IMR-90 (cell line): ENCODE data around the gene RAB23. TPM values are rescaled to one million over a fixed set of nuclear protein-coding genes. Genes with fewer than 3 reads are reported as not detected.

Source experiments
- ATAC-seq: fragments of 200-7000 bp; cut with Tn5 transposase; 2 replicates; pipeline ENCODE4 v1.9.1; 2020; ENCODE audit warnings: low read depth, mild to moderate bottlenecking, moderate library complexity
- BruUV-seq: library from RNA; stranded (reverse); fragments of 400-500 nt; replicated peaks from 2 replicates; lab custom pipeline; 2021; lab: Mats Ljungman, UMichigan
- CTCF ChIA-PET: fragments of 300-600 bp; formaldehyde crosslinking; extraction: SDS; loops from one replicate; lab custom pipeline; 2021; ENCODE audit warnings: antibody characterized with exemption; lab: Yijun Ruan, JAX
- POLR2A ChIA-PET: fragments of 300-600 bp; sonication (Branson Sonifier 250); formaldehyde crosslinking; loops from one replicate; lab custom pipeline; 2022; ENCODE audit warnings: antibody characterized with exemption; ENCODE audit not compliant: unreplicated experiment; lab: Charles Lee
- DNase-seq: peaks from one replicate; pipeline ENCODE4 v3.0.0; 2013
- H2AFZ ChIP-seq: replicated peaks from 2 replicates; pipeline ENCODE3; 2013; ENCODE audit warnings: low read length, mild to moderate bottlenecking; ENCODE audit not compliant: poor library complexity
- H2AK5ac ChIP-seq: 2 replicates; pipeline ENCODE4 v1.6.1; 2013; ENCODE audit warnings: low read depth, low read length, inconsistent platforms
- H2AK9ac ChIP-seq: replicated peaks from 2 replicates; pipeline ENCODE3; 2013; ENCODE audit warnings: mild to moderate bottlenecking, low read depth, low read length, moderate library complexity; ENCODE audit not compliant: poor library complexity
- H2BK120ac ChIP-seq: 2 replicates; pipeline ENCODE4 v1.6.1; 2013; ENCODE audit warnings: low read depth, low read length, inconsistent platforms
- H2BK15ac ChIP-seq: 3 replicates; pipeline ENCODE4 v1.6.1; 2013; ENCODE audit warnings: low read depth, low read length, inconsistent platforms
- H2BK20ac ChIP-seq: 2 replicates; pipeline ENCODE4 v1.6.1; 2013; ENCODE audit warnings: low read depth, mild to moderate bottlenecking, inconsistent platforms, low read length, moderate library complexity
- H2BK5ac ChIP-seq: 2 replicates; pipeline ENCODE4 v1.6.1; 2013; ENCODE audit warnings: mild to moderate bottlenecking, low read depth, low read length, inconsistent platforms; ENCODE audit not compliant: poor library complexity, severe bottlenecking
- H3K14ac ChIP-seq: replicated peaks from 2 replicates; pipeline ENCODE4 v1.6.1; 2013; ENCODE audit warnings: low read depth, low read length, inconsistent platforms
- H3K18ac ChIP-seq: 2 replicates; pipeline ENCODE4 v1.6.1; 2013; ENCODE audit warnings: low read depth, low read length, control low read depth
- H3K23ac ChIP-seq: 2 replicates; pipeline ENCODE4 v1.6.1; 2013; ENCODE audit warnings: low read depth, low read length, inconsistent platforms
- H3K27ac ChIP-seq: 2 replicates; pipeline ENCODE4 v1.5.1; 2013; ENCODE audit warnings: mild to moderate bottlenecking, control low read depth, low read length; ENCODE audit not compliant: insufficient read depth
- H3K27me3 ChIP-seq: 2 replicates; pipeline ENCODE4 v1.6.1; 2013; ENCODE audit warnings: low read length; ENCODE audit not compliant: control insufficient read depth, insufficient read depth
- H3K36me3 ChIP-seq: 2 replicates; pipeline ENCODE4 v1.6.1; 2013; ENCODE audit warnings: low read length, mixed read lengths; ENCODE audit not compliant: control insufficient read depth, insufficient read depth
- H3K4ac ChIP-seq: 2 replicates; pipeline ENCODE4 v1.6.1; 2013; ENCODE audit warnings: low read depth, low read length, inconsistent platforms
- H3K4me1 ChIP-seq: 2 replicates; pipeline ENCODE4 v1.6.1; 2013; ENCODE audit warnings: low read length, mixed read lengths; ENCODE audit not compliant: control insufficient read depth, insufficient read depth
- H3K4me2 ChIP-seq: 2 replicates; pipeline ENCODE4 v1.6.1; 2013; ENCODE audit warnings: low read depth, mild to moderate bottlenecking, control low read depth, low read length, moderate library complexity
- H3K4me3 ChIP-seq: 2 replicates; pipeline ENCODE4 v1.5.1; 2013; ENCODE audit warnings: low read depth, mild to moderate bottlenecking, control low read depth, low read length, moderate library complexity; ENCODE audit not compliant: insufficient read depth
- H3K56ac ChIP-seq: 2 replicates; pipeline ENCODE4 v1.6.1; 2013; ENCODE audit warnings: low read length, inconsistent platforms; ENCODE audit not compliant: insufficient read depth; ENCODE audit errors: extremely low read depth
- H3K79me1 ChIP-seq, 2 experiments: 2 replicates each; pipeline ENCODE4 v1.6.1; 2013; ENCODE audit warnings: low read length in 2 of 2, inconsistent platforms in 1 of 2, low read depth in 1 of 2
- H3K9ac ChIP-seq: 2 replicates; pipeline ENCODE4 v1.6.1; 2013; ENCODE audit warnings: low read depth, low read length, control low read depth
- H3K9me1 ChIP-seq: 2 replicates; pipeline ENCODE4 v1.6.1; 2013; ENCODE audit warnings: low read length, inconsistent platforms; ENCODE audit not compliant: insufficient read depth
- H3K9me3 ChIP-seq: 2 replicates; pipeline ENCODE4 v1.6.1; 2013; ENCODE audit warnings: low read length; ENCODE audit not compliant: control insufficient read depth, insufficient read depth
- H4K20me1 ChIP-seq: 2 replicates; pipeline ENCODE4 v1.6.1; 2013; ENCODE audit warnings: low read length, inconsistent platforms; ENCODE audit not compliant: insufficient read depth
- H4K5ac ChIP-seq: 2 replicates; pipeline ENCODE4 v1.6.1; 2013; ENCODE audit warnings: mild to moderate bottlenecking, low read depth, low read length, control low read depth
- H4K8ac ChIP-seq, 2 experiments: 2 replicates each; pipeline ENCODE4 v1.6.1; 2013; ENCODE audit warnings: low read depth in 2 of 2, low read length in 2 of 2, control low read depth in 1 of 2, inconsistent platforms in 1 of 2
- H4K91ac ChIP-seq: 2 replicates; pipeline ENCODE4 v1.6.1; 2013; ENCODE audit warnings: low read depth, low read length, inconsistent platforms; ENCODE audit not compliant: insufficient read depth
- BHLHE40 ChIP-seq: fragments of 150-350 bp; IDR thresholded peaks from 2 replicates; pipeline ENCODE4 v1.6.1; 2016; ENCODE audit warnings: mild to moderate bottlenecking, low read depth, low read length
- CEBPB ChIP-seq: IDR thresholded peaks from 2 replicates; pipeline ENCODE4 v1.6.1; 2012; ENCODE audit warnings: low read depth, low read length, improper control_type of control experiment
- CHD1 ChIP-seq: IDR thresholded peaks from 2 replicates; pipeline ENCODE4 v1.6.1; 2012; ENCODE audit warnings: low read depth, low read length, improper control_type of control experiment
- CTCF ChIP-seq: conservative IDR thresholded peaks from 2 replicates; pipeline ENCODE4 v1.5.1; 2012; ENCODE audit warnings: mild to moderate bottlenecking, low read depth, low read length, improper control_type of control experiment
- FOS ChIP-seq: fragments of 150-350 bp; IDR thresholded peaks from 2 replicates; pipeline ENCODE4 v1.6.1; 2016; ENCODE audit warnings: low read depth, low read length
- MXI1 ChIP-seq: IDR thresholded peaks from 2 replicates; pipeline ENCODE4 v1.6.1; 2012; ENCODE audit warnings: low read depth, mild to moderate bottlenecking, low read length, moderate library complexity, borderline replicate concordance
- NFE2L2 ChIP-seq: fragments of 150-350 bp; IDR thresholded peaks from 2 replicates; pipeline ENCODE4 v1.6.1; 2016; ENCODE audit warnings: low read depth, mild to moderate bottlenecking, low read length
- POLR2A ChIP-seq: IDR thresholded peaks from 2 replicates; pipeline ENCODE4 v1.6.1; 2012; ENCODE audit warnings: mild to moderate bottlenecking, low read depth, low read length
- RAD21 ChIP-seq: IDR thresholded peaks from 2 replicates; pipeline ENCODE4 v1.6.1; 2012; ENCODE audit warnings: low read length, improper control_type of control experiment
- RCOR1 ChIP-seq: IDR thresholded peaks from 2 replicates; pipeline ENCODE4 v1.6.1; 2012; ENCODE audit warnings: mild to moderate bottlenecking, low read length, improper control_type of control experiment; ENCODE audit not compliant: insufficient replicate concordance
- RFX5 ChIP-seq: IDR thresholded peaks from 2 replicates; pipeline ENCODE4 v1.8.0; 2012; ENCODE audit warnings: low read depth, mild to moderate bottlenecking, low read length, moderate library complexity
- SMC3 ChIP-seq: fragments of 150-350 bp; IDR thresholded peaks from 2 replicates; pipeline ENCODE4 v1.6.1; 2016; ENCODE audit warnings: low read depth, mild to moderate bottlenecking, antibody characterized with exemption, low read length, moderate library complexity
- WGBS, 2 experiments: methylation state at CpG; one replicate each; pipeline versions ENCODE4 v1.1.5 to v1.1.7; 2013; ENCODE audit warnings: missing lambda C conversion rate in 2 of 2; ENCODE audit not compliant: insufficient read length in 1 of 2; ENCODE audit errors: extremely low coverage in 2 of 2; 5-methylcytosine and 5-hydroxymethylcytosine counted together
- dilution Hi-C: fragments of 300-500 bp; cut with HindIII; formaldehyde crosslinking; loops from one replicate; pipeline ENCODE4 v1.14.3; 2018; ENCODE audit warnings: low sequenced_read_pairs; ENCODE audit not compliant: unreplicated experiment
- in situ Hi-C: fragments of 300-500 bp; cut with MboI; formaldehyde crosslinking; loops from 3 replicates; pipeline ENCODE4 v1.14.3; 2019; ENCODE audit warnings: low sequenced_read_pairs, inconsistent platforms, mixed read lengths
- intact Hi-C: fragments of 100-400 bp; cut with micrococcal nuclease; formaldehyde crosslinking; loops from 2 replicates; pipeline ENCODE4 v1.10.0; 2022
- polyA plus RNA-seq, 3 experiments: library from polyadenylated mRNA; depleted of rRNA; stranded (reverse); fragments of >200 nt; gene quantifications; 2 replicates each; pipeline ENCODE4 v1.2.3, GENCODE V29; 2012; ENCODE audit warnings: low replicate concordance in 1 of 3
- total RNA-seq: library from RNA; depleted of rRNA; stranded (reverse); fragments of >200 nt; gene quantifications from 2 replicates; pipeline ENCODE4 v1.2.3, GENCODE V29; 2012
- TF ChIP-seq, protein P1 (sequence below): fragments of 150-350 bp; IDR thresholded peaks from 2 replicates; pipeline ENCODE4 v1.6.1; 2016; ENCODE audit warnings: low read depth, mild to moderate bottlenecking, low read length, moderate library complexity, borderline replicate concordance

Gene RAB23
- total and polyA plus RNA-seq, 2 of the 4 experiments (the other 2 are of a cell fraction): 10.8 to 13.3 TPM

DNA sequence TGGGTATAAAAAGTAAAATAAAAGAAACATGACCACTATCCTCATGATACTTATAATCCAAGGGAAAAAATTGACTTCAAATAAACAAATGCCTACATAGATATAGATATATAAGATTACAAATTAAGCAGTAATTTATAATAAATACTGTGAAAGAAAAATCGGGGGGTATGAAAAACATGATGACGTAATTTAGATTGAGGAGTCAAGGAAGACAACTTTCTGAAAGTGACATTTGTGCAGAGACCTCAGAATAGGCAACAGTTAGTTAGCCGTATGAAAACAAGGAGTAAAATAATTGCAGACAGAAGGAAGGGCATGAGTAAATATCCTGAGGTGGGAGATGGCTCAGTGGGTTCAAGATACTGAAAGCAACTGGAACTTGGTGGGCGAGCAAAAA is 28.2 kb upstream of the RAB23 start:
- Histone ChIP-seq H3K9me3 (no peaks in the 10 kb centered on the region), H2AK5ac (peak overlapping the region; percentile 27; the same call in 1 of the 2 replicates), H3K79me1 (0 out of 4 replicates have a peak, but pooled peaks cover 0 to 5% of the 10 kb centered on the region in 2 experiments), H2AK9ac (no peak overlapping the region), H3K4ac (no peak overlapping the region), H4K91ac (no peak overlapping the region), H3K9me1 (peaks cover 14% of the 10 kb centered on the region), H3K23ac (no peak overlapping the region), H3K9ac (no peak overlapping the region), H3K4me2 (no peak overlapping the region), H3K4me3 (no peak overlapping the region), H4K5ac (no peak overlapping the region), H2BK120ac (no peak overlapping the region), H3K14ac (0 out of 2 replicates have a peak overlapping the region, but pooled peaks have one; percentile 46), H3K27ac (no peak overlapping the region), H2BK5ac (no peak overlapping the region), H3K18ac (no peak overlapping the region), H3K27me3 (no peaks in the 10 kb centered on the region), H2BK20ac (0 out of 2 replicates have a peak overlapping the region, but pooled peaks have one; percentile 32), H3K4me1 (peaks cover 22% of the 10 kb centered on the region), H3K56ac (no peak overlapping the region), H2BK15ac (0 out of 3 replicates have a peak overlapping the region, but pooled peaks have one; percentile 15), H4K8ac (no peak overlapping the region), H3K36me3 (no peaks in the 10 kb centered on the region), H4K20me1 (no peaks in the 10 kb centered on the region), H2AFZ (no peak overlapping the region)
- in situ Hi-C loops: no loop called here
- DNase-seq (no peak), ATAC-seq (no peak)
- ChIA-PET POLR2A (no interaction called here), CTCF (no interaction called here)
- 80% methylated on average over 2 of the region's 4 CpGs; no CpG with 5 or more reads in 1 of the 2 experiments for WGBS, 2 experiments
- TF ChIP-seq FOS: no peak
- TF ChIP-seq NFE2L2: no peak
- TF ChIP-seq, protein P1, sequence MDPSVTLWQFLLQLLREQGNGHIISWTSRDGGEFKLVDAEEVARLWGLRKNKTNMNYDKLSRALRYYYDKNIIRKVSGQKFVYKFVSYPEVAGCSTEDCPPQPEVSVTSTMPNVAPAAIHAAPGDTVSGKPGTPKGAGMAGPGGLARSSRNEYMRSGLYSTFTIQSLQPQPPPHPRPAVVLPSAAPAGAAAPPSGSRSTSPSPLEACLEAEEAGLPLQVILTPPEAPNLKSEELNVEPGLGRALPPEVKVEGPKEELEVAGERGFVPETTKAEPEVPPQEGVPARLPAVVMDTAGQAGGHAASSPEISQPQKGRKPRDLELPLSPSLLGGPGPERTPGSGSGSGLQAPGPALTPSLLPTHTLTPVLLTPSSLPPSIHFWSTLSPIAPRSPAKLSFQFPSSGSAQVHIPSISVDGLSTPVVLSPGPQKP: no peak
- TF ChIP-seq RCOR1: no peak
- no peak for TF ChIP-seq RAD21
- no peak for TF ChIP-seq POLR2A
- TF ChIP-seq BHLHE40: no peak
- no peak for TF ChIP-seq SMC3
- no peak for TF ChIP-seq CEBPB
- TF ChIP-seq MXI1: no peak
- no peak for TF ChIP-seq CHD1
- TF ChIP-seq RFX5: no peak
- TF ChIP-seq CTCF: no peak
- dilution Hi-C loops: no loop called here
- BruUV-seq: no TSS peak
- intact Hi-C loops: no loop called here
